ENCODE measurements around the gene UPF1. TPM values are rescaled to one million over a fixed set of nuclear protein-coding genes. Genes with fewer than 3 reads are reported as not detected.
"Not testable (repeated sequence)": the region's sequence is repeated elsewhere in the genome, so short reads cannot be mapped to it uniquely, and the experiment has no call there.

Gene UPF1
- total RNA-seq, 1 donor from 2014 or later: 75.8 TPM

DNA sequence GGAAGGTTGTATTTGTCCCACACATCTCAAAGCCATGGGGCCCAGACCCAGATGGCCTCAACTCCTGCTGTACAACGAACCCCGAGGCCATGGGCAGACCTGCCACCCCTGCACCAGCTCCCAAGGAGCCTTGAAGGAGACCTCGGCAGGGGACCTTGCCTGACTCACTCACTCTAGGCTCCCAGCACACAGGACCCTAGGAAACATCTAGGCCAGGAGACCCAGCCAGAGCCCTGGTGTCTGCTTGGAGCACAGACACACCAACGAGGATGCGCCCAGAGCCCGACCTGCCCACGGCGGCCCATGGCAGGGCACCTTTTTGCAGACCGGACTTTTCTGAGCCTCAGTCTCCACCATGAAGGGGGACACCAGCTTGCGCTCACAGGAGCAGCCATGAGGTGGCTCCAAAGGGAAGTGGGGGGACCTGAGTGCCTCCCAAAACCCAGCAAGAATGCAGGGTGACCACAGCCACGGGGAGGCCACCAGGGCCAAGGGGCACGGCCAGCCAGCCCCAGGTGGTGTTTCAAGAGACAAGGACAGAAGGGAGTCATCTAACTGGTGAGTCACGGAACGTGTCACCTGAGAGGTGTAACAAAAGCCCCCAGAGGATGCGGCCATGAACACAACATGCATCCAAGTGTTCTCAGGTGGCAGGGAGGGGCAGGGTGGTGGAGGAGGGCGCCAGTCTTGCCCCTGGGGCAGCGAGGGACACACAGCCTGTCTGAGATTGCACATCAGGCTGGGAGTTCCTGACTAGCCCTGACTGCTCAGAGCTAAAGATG lies 69.1 kb downstream of the UPF1 start:
- Histone ChIP-seq H3K36me3 (peaks cover 61% of the 10 kb centered on the region), H3K4me3 (no peak overlapping the region), H3K4me1 (no peaks in the 10 kb centered on the region), H3K9me3 (no peaks in the 10 kb centered on the region), H3K27me3 (ENCODE audit: low read depth) (peaks cover 8% of the 10 kb centered on the region), H3K27ac (no peak overlapping the region)
- intact Hi-C loops (cut with DNase I): no loop called here
- ATAC-seq: no peak
- DNase-seq: no peak
- TF ChIP-seq, protein P1, sequence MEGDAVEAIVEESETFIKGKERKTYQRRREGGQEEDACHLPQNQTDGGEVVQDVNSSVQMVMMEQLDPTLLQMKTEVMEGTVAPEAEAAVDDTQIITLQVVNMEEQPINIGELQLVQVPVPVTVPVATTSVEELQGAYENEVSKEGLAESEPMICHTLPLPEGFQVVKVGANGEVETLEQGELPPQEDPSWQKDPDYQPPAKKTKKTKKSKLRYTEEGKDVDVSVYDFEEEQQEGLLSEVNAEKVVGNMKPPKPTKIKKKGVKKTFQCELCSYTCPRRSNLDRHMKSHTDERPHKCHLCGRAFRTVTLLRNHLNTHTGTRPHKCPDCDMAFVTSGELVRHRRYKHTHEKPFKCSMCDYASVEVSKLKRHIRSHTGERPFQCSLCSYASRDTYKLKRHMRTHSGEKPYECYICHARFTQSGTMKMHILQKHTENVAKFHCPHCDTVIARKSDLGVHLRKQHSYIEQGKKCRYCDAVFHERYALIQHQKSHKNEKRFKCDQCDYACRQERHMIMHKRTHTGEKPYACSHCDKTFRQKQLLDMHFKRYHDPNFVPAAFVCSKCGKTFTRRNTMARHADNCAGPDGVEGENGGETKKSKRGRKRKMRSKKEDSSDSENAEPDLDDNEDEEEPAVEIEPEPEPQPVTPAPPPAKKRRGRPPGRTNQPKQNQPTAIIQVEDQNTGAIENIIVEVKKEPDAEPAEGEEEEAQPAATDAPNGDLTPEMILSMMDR (IDR thresholded peaks at IDR 0.05): no peak

DNA sequence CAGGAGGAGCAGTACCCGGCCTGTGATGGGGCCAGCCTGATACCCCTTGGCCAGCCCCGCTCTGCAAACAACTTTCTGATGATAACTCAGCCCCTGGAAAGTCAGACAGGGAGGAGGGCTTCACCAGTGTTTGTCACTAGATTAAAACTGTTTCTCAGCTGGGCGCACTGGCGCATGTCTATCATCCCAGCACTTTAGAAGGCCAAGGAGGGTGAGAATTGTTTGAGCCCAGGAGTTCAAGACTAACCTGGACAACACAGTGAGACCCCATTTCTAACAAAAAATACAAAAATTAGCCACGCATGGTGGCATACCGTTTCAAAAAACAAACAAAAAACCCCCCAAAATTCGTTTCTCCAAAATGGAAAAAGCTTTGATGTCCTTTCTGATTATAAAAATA lies 69.7 kb downstream of the UPF1 start:
- Histone ChIP-seq H3K27me3 (ENCODE audit: low read depth) (peaks cover 4% of the 10 kb centered on the region), H3K9me3 (no peaks in the 10 kb centered on the region), H3K4me3 (no peak overlapping the region), H3K27ac (no peak overlapping the region), H3K4me1 (no peaks in the 10 kb centered on the region), H3K36me3 (peaks cover 67% of the 10 kb centered on the region)
- TF ChIP-seq, protein P1 (IDR thresholded peaks at IDR 0.05): no peak
- DNase-seq: no peak
- intact Hi-C loops (cut with DNase I): no loop called here
- no peak for ATAC-seq

DNA sequence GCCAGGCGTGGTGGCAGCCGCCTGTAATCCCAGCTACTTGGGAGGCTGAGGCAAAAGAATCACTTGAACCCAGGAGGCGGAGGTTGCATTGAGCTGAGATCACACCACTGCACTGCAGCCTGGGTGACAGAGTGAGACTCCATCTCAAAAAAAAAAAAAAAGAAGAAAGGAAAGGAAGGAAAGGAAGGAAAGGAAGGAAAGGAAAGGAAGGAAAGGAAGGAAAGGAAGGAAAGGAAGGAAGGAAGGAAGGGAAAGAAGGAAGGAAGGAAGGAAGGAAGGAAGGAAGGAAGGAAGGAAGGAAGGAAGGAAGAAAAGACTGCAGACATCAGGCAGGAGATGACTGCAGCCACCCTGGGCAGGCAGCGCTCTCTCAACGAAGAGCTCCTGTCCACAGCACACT lies 70.8 kb downstream of the UPF1 start:
- not testable (repeated sequence) for H3K27me3 ChIP-seq (ENCODE audit: low read depth); ATAC-seq
- peaks cover 77% of the 10 kb centered on the region for H3K36me3 ChIP-seq

DNA sequence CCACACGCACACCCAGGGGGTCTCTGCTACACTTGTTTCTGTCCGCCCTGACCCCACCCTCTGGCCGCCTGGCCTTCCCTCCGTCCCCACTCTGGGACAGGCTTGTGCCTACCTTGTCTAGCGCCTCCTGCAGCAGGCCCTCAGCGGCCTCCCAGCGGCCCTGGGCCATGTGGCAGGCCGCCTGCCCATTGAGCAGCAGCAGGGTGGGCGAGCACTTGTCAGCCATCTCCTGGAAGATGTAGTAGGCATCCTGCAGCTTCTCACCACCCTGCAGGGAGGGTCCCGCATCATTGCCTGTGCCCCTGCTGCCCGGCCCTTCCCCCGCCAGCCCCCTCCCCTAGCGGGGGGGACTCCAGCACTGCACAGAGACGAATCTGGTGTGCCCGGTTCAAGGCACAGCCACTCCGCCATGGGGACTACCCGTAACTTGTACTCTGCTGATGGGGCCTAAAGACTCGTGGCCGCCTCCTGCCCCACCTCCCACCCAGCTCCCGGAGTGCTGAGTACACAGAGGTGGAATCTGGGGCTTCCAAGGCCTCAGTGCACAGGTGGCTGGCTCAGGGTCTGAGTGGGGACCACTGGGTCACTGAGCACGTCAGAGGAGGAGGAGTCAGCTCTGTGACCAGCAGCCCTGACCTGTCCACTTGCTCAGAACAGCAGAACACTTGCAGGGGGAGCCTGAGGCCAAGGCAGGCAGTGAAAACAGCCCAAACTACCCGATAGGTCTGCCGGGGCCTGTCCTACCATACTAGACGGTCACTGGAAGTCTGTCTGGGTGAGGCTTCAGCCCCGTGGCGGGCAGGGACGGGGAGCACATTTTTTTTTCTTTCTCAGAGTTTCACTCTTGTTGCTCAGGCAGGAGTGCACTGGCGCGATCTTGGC lies 71.6 kb downstream of the UPF1 start:
- Histone ChIP-seq H3K4me3 (no peak overlapping the region), H3K36me3 (peaks cover 85% of the 10 kb centered on the region), H3K27ac (no peak overlapping the region), H3K27me3 (ENCODE audit: low read depth) (no peaks in the 10 kb centered on the region), H3K4me1 (no peaks in the 10 kb centered on the region), H3K9me3 (no peaks in the 10 kb centered on the region)
- DNase-seq (no peak), ATAC-seq (no peak)
- TF ChIP-seq, protein P1 (IDR thresholded peaks at IDR 0.05): no peak
- intact Hi-C loops (cut with DNase I): no loop called here

More for the DNA sequence above, 70.8 kb downstream of the UPF1 start:
- intact Hi-C loops (cut with DNase I); H3K27ac ChIP-seq; H3K4me1 ChIP-seq; H3K9me3 ChIP-seq; DNase-seq; H3K4me3 ChIP-seq: not testable (repeated sequence)

DNA sequence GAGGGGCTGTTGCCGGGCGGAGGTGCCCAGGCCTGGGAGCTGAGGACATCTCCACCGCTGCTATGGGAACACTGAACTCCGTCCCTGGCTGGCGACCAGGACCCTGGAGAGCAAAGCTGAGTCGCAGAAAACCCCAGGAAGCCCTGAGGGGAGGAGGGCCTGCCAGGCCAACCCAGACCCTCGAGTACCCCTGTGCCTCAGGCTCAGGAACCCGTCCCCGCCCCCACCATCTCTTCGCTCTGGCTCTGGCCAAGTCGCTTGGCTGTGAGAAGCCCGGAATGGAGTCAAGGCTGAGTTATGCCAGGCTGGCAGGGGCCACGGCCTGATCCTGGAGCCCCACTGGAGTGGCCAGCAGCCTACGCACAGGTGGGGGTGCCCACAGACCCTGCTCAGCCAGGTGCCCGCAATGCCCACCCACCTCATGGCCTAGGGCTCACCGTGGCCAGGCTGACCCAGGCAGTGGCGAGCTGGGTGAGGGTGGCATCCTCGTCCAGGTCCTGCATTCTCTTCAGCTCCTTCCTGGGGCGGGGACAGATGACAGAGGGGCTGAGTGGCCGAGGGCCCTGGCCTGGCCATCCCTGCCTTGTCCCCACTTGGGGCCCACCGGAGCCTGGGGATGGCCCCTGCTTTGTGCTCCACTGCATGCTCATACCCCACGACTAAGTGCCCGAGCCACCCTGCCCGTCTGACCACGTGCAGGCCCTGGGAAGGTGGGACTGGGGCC lies 72.7 kb downstream of the UPF1 start:
- TF ChIP-seq, protein P1 (IDR thresholded peaks at IDR 0.05): no peak
- ATAC-seq: no peak

More for the DNA sequence above, 72.7 kb downstream of the UPF1 start:
- Histone ChIP-seq H3K9me3 (no peaks in the 10 kb centered on the region), H3K4me1 (no peaks in the 10 kb centered on the region), H3K4me3 (no peak overlapping the region), H3K27me3 (ENCODE audit: low read depth) (no peaks in the 10 kb centered on the region), H3K27ac (no peak overlapping the region), H3K36me3 (peaks cover 87% of the 10 kb centered on the region)
- DNase-seq: no peak
- intact Hi-C loops (cut with DNase I): no loop called here
